Breast epithelium (tissue), 3 donors: ENCODE data around the gene CCL22.

Experiments used
- CTCF ChIP-seq, 3 donors: fragments of 450-650 bp; IDR thresholded peaks; one replicate each; pipeline ENCODE4 v1.5.1; 2016 to 2017; ENCODE audit warnings: antibody characterized with exemption in 3 of 3, mild to moderate bottlenecking in 3 of 3, moderate library complexity in 3 of 3
- POLR2A ChIP-seq: fragments of 450-650 bp; IDR thresholded peaks from one replicate; pipeline ENCODE4 v1.6.1; 2016; ENCODE audit warnings: antibody characterized with exemption, mild to moderate bottlenecking, moderate library complexity
- POLR2AphosphoS5 ChIP-seq, 3 donors: sonication (generic); formaldehyde crosslinking; IDR thresholded peaks; one replicate each; pipeline ENCODE4 v1.6.1; 2017; ENCODE audit warnings: antibody characterized with exemption in 3 of 3

GRCh38 chr16:57390636-57391295, 32.2 kb downstream of the CCL22 start:
- TF ChIP-seq CTCF (IDR thresholded peaks at IDR 0.05) (no peak), POLR2AphosphoS5 (IDR thresholded peaks at IDR 0.05) (no peak), POLR2A (no peak)
